GM18858 (cell line): ENCODE measurements around the gene PELI2.

Experiments used
- ATAC-seq: cut with Tn5 transposase; IDR thresholded peaks from one replicate; pipeline ENCODE4 v1.9.1; 2021; ENCODE audit not compliant: unreplicated experiment

PELI2 gene

DNA sequence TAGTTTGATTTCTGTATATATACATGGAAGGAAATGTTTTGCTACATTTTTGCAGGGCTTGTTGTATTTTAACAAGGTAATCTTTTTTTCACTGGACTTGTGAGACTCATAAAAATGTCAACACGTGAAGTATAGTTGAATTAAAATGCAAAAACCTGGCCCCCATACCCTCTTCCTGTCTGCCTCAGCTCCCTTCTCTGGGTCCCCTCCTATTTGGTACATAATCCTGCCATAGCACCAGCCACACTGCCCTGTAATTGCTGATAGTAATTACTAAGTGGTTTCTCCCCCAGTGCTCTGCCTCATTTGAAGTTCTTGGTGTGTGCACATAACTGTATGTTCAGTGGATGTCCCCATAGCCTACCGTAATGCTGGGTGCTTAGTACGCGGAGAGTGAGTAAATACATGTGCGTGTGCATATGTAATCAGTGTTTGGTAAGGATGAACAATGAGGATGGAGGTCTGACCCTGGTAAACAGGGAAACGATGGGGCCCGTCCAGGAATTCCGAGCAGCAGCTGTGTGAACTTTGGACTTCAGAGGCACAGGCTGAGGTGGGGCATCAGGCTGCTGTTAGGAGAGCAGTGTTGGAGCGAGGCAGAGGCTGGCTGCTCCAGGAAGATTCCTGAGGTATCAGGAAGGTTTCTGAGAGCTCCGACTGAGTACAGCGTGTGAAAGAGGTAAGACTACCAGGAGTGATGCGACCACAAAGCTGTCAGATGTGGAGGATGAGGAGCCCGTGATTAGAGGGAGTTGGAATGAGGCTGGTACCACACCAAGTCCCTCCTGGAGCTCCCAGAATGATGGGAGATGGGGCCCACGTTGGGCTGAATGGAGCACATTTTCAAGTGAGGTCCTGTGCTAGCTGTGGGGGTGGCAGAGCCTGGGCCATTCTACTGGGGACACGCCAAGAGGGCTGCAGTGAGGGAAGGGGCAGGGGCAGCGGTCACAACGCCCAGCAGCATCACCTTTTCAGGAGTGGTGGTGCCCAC is 106.8 kb downstream of the PELI2 start:
- no peak for ATAC-seq

DNA sequence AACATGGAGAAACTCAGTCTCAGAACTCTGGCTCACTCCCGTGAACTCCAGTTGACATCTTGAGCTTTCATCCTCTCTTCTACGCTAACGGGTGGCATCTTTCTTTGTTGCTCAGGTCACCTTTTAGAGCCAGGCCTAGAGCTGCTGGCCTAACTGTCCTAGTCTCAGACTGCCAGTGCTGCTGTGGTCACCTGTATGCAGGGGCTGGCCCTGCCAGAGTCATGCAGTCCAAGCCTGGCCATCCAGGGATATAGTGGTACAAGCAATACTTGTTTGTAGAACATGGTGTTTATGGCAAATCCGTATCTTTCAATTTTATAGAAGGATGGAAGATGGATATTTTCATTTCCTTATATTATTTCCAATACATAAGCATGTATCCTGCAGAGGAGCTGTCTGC is 117.2 kb downstream of the PELI2 start:
- ATAC-seq, result no peak

DNA sequence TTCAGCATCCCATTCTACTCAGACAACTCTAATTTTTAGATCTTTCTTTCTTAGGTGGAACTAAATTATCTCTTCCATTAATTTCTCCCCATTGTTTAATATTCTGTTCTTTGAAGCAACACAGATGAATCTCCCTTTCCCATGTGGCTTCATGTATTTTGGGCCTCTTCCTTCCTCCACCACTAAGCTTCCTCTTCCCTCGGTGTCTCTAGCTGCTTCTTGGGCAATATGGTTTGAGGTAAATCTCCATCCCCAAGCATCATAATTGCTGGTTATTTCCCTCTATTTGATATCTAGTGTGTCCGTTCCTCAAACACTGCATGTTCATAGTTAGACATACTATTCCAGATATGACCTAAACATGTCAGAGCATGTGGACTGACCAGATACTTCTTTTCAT is 119.2 kb downstream of the PELI2 start:
- no peak for ATAC-seq

DNA sequence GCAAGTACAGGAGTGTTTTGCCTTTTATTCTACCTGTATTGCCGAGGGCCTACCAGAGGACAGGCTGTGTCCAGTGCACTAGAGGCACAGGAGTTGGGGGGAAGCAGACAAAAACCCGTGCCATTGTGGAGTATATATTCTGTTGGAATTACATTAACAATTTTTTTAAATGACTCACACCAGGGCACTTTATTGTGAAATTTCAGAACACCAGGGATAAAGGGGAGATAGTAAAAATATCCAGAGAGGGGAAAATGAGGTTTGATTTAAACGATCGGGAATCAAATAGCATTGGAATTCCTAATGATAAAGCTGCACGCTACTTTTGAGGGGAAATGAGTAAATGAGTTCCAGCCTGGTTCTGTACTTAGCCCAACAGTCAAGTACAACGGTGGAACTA is 123.2 kb downstream of the PELI2 start:
- no peak for ATAC-seq

DNA sequence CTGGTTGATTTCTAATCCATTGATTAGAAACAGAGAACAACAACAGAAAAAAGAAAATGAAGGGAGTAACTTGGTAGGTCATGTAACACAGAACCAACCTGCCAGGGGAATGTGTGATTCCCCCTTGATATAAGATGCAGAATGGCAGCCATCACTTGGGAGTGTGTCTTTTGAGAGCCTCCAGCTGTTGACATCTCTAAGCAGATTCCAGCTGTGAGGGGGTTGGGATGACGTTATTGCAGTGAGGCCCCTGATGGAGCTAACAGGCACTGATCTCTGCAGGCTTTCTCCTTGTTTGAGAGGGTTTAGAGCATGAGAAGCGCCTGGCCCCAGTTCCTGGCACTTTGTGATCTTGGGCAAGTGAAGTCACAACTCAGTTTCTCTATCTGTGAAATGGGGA is 124.9 kb downstream of the PELI2 start:
- no peak for ATAC-seq

DNA sequence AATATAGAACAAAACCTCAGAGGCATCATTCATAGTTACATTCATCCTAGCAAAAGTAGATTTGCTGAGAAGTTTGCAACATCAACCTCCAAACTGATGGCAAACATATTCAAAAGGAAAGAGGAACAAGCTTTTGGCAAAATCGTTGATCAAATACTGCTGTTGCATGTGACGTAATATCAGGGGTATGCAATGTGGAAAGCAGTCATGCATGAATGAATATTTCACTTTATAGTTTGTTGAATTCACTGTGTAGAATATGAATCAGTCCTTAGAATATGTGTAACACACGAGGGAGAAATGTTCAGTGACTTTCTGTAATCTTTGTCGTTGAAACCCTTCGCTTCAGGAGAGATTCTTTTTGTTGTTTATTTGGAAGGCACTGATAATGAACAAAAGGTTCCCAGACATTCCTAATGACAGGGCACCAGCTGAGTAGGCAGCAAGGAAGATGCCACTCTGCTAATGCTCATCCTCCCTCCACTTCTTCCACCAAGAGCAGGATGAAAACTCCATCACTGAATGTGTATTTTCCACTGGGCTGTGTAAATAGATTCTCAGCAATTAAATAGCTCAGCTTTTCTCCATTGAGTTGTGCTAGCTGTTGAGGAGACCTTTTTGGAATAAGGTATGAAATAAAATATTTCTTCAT is 126.1 kb downstream of the PELI2 start:
- ATAC-seq, result no peak

DNA sequence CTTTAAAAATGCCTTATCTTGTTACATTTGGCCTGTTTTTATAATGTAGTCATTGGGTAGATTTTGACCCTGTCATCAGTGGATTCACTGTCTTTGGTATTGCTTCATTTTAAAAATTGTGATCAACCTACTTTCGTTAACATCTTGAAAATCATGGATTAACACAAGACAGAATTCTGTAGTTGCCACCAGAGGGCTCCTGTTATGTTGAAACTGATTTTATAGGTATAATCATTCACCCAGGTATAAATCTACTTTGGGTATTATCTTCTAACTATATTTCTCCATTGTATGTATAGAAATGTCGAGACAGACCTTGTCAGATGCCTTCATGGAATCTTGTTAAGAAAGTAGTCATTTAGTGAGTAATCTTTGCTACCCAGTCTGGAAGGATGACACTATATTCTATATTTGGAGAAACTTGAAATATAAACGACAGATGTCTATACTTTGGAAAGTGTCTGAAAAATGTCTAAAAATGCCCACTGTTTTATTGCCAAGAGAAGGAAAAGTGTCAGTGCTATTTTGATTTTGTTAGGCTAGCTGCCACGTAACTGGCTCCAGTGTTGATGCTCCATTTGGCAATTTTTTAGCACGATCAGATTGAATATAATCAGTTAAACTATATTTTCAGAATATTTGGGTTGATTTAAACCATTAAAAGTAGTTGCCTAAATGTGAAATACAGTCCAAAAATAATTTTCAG is 129.4 kb downstream of the PELI2 start:
- no peak for ATAC-seq

DNA sequence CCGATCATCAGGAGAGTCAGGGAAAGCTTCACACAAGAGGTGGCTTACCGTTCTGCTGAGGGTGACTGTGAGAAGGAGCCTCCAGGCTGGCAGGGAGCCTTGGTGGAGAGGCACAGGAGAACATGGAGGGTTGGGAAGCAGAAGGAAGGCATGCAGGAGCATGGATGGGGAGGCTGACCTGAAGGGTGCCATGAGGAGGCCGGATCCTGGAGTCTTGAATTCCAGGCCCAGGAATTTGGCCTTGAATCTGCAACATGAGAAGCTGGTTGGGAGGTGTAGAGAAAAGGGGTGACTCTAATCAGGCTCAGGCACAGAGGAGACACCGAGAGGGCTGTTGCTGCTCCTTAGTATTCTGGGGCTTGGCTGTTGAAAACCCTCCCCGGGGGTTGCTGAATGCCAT is 130.2 kb downstream of the PELI2 start:
- ATAC-seq, result no peak

DNA sequence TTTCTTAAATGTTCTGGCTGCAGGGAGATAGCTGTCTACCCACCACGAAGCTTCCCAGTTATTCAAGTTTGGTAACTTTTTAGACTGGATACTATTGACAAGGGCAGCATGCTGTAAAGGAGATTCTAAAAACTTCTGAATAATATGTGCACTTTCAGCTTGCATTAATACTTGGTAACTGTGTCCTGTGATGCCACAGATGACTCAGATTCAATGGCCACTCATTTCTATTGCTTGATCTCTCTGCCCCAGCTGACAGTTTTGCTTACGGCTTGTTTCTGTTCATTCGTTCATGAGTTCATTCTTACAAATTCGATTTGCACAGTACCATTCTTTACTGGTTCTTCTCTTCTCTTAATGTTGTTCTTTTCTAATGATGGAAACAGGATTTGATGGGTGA is 142.8 kb downstream of the PELI2 start:
- no peak for ATAC-seq

DNA sequence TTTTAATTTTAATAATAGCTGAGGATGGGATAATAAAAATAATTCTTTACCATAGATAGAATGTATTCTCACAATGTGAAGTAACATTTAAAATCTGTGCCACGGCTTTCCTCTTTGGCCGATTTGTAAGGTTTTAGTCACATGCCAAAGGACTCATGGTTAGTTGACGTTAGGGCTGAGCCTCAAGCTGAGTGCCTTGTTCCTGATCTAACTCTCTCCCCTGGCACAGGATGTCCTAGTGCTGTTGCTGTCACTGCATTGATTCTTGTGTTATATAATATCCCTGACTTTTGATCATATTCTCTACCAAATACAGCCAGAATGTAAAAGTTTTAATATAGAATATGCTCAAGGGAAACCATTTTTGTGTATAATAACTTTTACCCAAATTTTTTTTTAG is 144.3 kb downstream of the PELI2 start:
- ATAC-seq, result no peak

DNA sequence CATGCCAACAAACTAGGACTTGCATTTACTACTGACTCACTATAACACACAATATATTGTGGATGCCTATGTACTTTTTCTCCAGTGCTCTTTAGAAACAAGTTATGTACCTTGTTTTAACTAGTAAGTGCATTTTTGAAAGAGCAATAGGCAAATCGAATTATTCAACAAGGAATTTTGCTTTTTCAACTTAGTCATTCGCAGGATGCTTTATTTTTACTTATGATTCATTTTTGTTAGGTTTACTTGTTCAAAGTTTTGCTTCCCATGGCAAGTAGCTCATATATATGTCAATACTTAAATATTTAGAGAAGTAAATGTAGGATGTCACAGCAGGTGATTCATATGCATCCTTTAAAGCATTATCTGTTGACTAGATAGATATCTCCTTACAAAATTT is 149.8 kb downstream of the PELI2 start:
- no peak for ATAC-seq

DNA sequence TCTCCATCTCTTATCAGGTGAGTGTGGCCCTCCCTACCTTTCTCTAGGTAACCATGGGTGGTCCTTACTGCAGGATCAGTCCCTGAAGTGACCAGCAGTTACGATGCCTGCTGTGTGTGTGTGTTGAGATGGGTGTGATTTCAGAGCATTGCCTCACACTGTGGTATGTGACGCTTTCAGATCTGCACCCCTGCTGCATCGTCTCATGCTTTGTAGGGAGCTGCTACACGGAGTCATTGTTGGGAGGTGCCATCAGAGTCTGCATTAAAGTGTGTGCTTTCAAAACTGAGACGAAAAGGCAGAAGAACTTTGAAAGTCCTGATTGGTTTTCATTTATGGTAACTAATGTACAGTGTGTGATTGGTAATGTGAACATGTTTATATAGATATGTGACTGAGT is 150.5 kb downstream of the PELI2 start:
- no peak for ATAC-seq

DNA sequence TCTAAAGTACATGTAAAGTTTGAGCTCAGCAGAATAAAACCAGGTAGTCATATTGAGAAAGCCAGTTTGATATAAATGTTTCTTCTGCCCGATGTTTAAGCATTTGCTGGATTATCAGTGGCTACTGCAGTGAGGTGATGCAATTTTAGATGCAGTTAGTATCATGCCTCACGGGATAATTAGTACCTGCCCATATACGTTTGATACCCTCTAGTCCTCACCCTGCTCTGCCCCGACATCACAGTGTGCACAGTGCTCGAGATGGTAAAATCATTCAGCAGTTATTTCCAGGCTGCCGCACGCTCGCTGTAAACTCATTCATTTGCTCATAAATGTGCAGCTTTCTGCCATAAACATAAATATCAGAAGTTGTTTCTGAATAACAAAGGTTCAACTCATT is 152.7 kb downstream of the PELI2 start:
- no peak for ATAC-seq

DNA sequence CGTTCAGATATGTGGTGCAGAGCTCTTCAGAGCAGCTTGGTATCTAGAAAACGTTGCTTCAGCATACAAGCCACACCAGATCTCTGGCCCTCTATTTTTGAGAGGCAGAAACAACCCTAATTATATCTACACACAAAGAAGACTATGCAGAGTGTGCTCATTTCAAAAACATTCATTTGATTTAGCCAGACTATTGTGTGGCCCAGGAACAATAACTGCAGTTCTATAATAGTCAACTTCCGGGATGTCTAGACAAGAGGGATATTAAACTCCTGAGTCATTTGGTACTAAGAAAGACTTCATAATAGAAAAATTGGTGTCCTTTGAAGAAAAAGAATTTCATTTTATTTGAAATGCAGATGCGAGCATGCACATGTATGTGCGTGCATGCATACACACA is 153.8 kb downstream of the PELI2 start:
- no peak for ATAC-seq

DNA sequence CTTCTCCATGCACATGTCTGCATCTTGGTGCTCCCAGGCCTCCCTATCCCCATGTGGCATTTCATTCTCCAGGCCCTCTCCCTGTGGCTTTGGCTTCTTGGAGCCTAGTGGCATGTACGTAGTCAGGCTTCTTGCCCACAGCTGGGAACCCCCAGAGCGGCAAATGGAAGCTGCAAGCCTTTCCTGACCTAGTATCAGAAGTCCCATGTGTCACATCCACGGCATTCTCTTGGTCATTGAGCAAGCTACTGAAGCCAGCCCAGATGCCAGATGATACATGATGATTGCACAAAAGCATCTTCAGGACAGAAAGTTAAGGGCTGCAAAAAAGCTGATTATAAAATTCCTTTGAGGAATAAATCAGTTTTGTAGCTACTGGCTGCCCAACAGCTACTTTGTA is 154.9 kb downstream of the PELI2 start:
- no peak for ATAC-seq

DNA sequence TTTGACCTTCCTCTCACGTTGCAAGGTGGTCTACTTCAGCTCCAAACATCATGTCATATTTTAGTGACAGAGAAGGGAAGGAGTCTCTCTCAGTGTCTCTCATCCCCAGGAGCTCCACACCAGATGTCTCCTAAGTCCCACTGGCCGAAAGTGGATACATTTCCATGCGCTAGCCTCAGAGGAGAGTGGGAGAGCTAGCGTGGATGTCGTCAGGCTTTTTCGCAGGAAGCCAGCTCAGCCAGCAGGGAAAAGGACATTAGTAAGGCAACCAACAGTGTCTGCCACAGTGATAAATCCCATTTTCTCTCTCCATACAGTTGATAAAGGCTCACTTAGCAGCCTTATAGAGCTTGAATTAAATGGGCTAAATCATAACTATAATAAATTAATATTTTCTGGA is 155.7 kb downstream of the PELI2 start:
- no peak for ATAC-seq

DNA sequence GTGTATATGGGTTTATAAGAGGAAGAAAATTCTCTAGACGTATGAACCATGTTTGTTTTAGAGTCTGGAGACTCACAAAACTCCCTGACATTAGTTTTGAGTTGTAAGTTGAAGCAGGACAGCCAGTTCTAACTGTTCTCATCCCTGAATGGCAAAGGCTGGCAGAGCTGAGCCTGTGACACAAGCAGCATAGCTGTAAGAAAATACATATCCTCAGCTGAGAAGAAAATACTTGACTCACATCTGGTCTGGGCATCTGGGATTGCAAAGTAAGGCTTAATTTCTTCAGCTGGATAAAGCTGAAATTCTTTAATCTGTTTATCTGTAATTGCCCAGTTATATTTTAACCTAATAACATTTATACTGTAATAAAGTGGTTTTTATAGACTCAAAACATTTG is 156.3 kb downstream of the PELI2 start:
- ATAC-seq, result no peak

DNA sequence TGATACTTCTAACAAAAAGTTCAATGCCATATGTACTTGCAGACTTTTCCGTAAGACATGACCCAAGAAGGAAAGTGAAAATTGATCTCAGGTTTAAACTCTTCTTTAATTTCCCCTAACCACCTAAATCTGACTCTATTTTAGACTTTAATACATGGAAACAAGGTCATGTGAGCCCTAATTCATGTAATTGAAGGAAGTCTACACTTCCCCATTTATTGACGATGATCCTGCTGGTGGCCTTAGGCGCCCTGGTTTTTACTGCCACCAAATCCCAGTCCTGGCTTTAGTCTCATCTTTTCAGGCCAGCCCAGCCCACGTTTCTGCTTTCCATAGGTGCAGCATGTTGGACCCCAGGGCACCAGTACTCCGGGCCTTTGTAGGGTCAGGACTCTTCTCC is 157.9 kb downstream of the PELI2 start:
- no peak for ATAC-seq

DNA sequence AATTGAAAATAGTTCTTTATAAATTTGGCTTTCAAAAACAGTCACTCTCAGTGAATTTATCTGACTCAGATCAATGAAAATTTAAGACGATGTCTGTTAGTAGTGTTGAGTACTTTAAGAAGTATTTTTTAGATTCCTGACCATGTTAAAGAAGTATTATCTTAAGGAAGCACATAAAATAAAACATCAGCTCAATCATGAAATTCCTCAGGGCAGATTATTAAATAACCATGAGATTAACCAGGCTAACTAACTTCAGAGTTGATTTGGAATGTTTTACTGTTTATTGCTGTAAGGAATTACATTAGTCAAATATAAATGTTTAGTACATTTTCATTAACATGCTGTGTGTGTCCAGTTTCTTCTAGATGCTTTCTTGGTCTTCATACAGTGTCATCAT is 160.2 kb downstream of the PELI2 start:
- ATAC-seq, result no peak

DNA sequence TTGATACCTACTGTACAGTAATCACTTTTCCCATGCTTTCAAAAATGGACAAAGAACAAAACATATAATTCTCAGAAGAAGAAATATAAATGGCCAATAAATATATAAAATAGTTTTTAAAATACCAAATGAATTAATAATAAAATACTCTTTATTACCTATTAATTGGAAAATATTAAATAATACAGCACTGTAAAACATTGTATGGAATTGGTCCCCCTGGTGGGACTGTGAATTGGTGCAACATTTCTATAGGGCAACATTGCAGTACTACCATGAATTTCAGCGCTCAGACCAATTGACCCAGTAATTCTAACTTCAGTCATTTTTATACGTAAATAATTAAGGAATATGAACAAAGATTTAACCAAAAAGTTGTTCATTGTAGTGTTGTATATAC is 162.6 kb downstream of the PELI2 start:
- ATAC-seq, result no peak

DNA sequence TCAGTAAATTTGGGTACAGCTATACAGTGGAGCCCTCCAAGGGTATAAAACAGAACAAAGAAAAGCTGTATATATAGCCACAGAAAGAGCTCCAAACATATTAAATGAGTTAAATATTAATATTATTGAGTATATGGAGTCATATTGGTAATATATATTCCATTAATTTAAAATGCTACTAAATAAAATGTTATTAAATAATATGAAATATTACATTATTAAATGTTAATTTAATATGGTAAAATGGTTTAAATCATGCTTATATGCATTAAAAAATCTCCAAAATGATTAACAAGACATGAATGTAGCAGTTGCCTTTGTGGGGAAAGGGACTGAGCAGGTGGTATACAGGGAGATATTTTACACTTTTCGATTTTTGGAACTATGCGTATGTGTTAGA is 164.0 kb downstream of the PELI2 start:
- no peak for ATAC-seq

DNA sequence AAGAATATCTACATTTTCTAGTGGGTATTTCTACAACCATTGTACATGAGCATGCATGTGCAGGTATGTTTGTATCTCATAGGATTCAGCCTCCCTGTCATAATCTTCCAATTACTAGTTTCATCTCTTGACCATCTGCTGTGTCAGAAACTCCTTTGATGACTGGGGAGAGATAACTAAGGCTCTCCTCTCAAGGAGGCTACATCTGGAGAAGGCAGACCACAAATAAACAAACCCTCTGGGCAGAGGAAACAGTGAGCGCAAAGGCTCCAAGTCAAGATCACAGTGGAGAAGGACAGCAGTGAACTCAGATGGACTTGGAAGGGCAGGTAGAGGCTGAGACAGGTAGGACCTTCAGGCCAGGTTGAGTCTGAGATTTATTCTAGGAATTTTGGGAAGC is 166.4 kb downstream of the PELI2 start:
- ATAC-seq, result no peak
